SK-N-SH (cell line): ENCODE data around the gene OTOS. TPM values are rescaled to one million over a fixed set of nuclear protein-coding genes. Genes with fewer than 3 reads are reported as not detected.

ENCODE experiments used
- CTCF ChIA-PET: fragments of 300-600, 350-600 bp; formaldehyde crosslinking; extraction: SDS; loops from one replicate; lab custom pipeline; 2021; lab: Yijun Ruan, JAX
- POLR2A ChIA-PET: fragments of 350-600 bp; sonication (Branson Sonifier 250); formaldehyde crosslinking; extraction: SDS; loops from one replicate; lab custom pipeline; 2020; ENCODE audit warnings: antibody characterized with exemption, inconsistent platforms; lab: Yijun Ruan, JAX
- DNase-seq: peaks from one replicate; pipeline ENCODE4 v3.0.0; 2012
- H2AFZ ChIP-seq: fragments of 200-600 bp; sonication (generic); 2 replicates; pipeline ENCODE4 v1.8.1; 2016; ENCODE audit warnings: antibody characterized with exemption, mild to moderate bottlenecking, low read depth
- H3F3A ChIP-seq: fragments of 200-600 bp; sonication (generic); replicated peaks from 2 replicates; pipeline ENCODE3; 2016; ENCODE audit warnings: antibody characterized with exemption, mild to moderate bottlenecking; ENCODE audit not compliant: insufficient read depth
- H3K27ac ChIP-seq, 2 experiments: fragments of 200-500 bp in 1 of 2; fragments of 200-600 bp in 1 of 2; sonication (Bioruptor generic) in 1 of 2; sonication (generic), shearing (Covaris generic) in 1 of 2; 2 replicates each; pipeline versions ENCODE4 v1.5.1 to v1.6.1; 2014 to 2016; ENCODE audit warnings: low read depth in 2 of 2, inconsistent platforms in 1 of 2, low read length in 1 of 2, mild to moderate bottlenecking in 1 of 2, mixed read lengths in 1 of 2
- H3K27me3 ChIP-seq: fragments of 200-600 bp; sonication (generic), shearing (Covaris generic); 2 replicates; pipeline ENCODE4 v1.6.1; 2016; ENCODE audit warnings: mixed run types; ENCODE audit not compliant: insufficient read depth
- H3K36me3 ChIP-seq, 2 experiments: fragments of 200-500 bp in 1 of 2; fragments of 200-600 bp in 1 of 2; sonication (Bioruptor generic) in 1 of 2; sonication (generic) in 1 of 2; replicated peaks in 1 of 2; 2 replicates each; pipeline versions ENCODE3 to v1.5.1; 2014 to 2016; ENCODE audit warnings: low read length in 1 of 2, mild to moderate bottlenecking in 1 of 2; ENCODE audit not compliant: insufficient read depth in 2 of 2, control insufficient read depth in 1 of 2
- H3K4me1 ChIP-seq, 2 experiments: fragments of 200-500 bp in 1 of 2; fragments of 200-600 bp in 1 of 2; sonication (Bioruptor generic) in 1 of 2; sonication (generic), shearing (Covaris generic) in 1 of 2; 2 replicates each; pipeline versions ENCODE4 v1.5.1 to v1.6.1; 2014 to 2016; ENCODE audit warnings: low read depth in 1 of 2, low read length in 1 of 2, mixed run types in 1 of 2; ENCODE audit not compliant: insufficient read depth in 2 of 2, control insufficient read depth in 1 of 2
- H3K4me2 ChIP-seq: fragments of 200-600 bp; sonication (generic), shearing (Covaris generic); 2 replicates; pipeline ENCODE4 v1.6.1; 2017; ENCODE audit warnings: mixed run types
- H3K4me3 ChIP-seq, 2 experiments: fragments of 200-500 bp in 1 of 2; fragments of 200-600 bp in 1 of 2; sonication (Bioruptor generic) in 1 of 2; sonication (generic), shearing (Covaris generic) in 1 of 2; 2 replicates each; pipeline versions ENCODE4 v1.5.1 to v1.8.1; 2014 to 2016; ENCODE audit warnings: low read depth in 2 of 2, inconsistent platforms in 1 of 2, low read length in 1 of 2, mild to moderate bottlenecking in 1 of 2, mixed read lengths in 1 of 2, moderate library complexity in 1 of 2
- H3K79me2 ChIP-seq: fragments of 200-600 bp; sonication (generic); 2 replicates; pipeline ENCODE4 v1.8.1; 2017; ENCODE audit warnings: mild to moderate bottlenecking; ENCODE audit not compliant: insufficient read depth
- H3K9ac ChIP-seq: fragments of 200-600 bp; sonication (generic); 2 replicates; pipeline ENCODE4 v1.6.1; 2017; ENCODE audit warnings: mixed run types
- H3K9me2 ChIP-seq: fragments of 200-600 bp; sonication (generic); 2 replicates; pipeline ENCODE4 v1.6.1; 2017; ENCODE audit warnings: mixed run types
- H3K9me3 ChIP-seq: fragments of 200-600 bp; sonication (generic); 2 replicates; pipeline ENCODE4 v1.6.1; 2017; ENCODE audit warnings: mixed run types, mild to moderate bottlenecking, moderate library complexity
- H4K20me1 ChIP-seq: fragments of 200-600 bp; sonication (generic); 2 replicates; pipeline ENCODE4 v1.6.1; 2017; ENCODE audit warnings: mild to moderate bottlenecking, mixed run types; ENCODE audit not compliant: insufficient read depth
- EP300 ChIP-seq, 2 experiments: IDR thresholded peaks; 2 replicates each; pipeline versions ENCODE4 v1.4.0 to v1.6.1; 2012; ENCODE audit warnings: borderline replicate concordance in 1 of 2, low read depth in 1 of 2, low read length in 1 of 2
- GABPA ChIP-seq: IDR thresholded peaks from 2 replicates; pipeline ENCODE4 v1.4.0; 2012; ENCODE audit warnings: low read depth, mild to moderate bottlenecking
- POLR2AphosphoS5 ChIP-seq: IDR thresholded peaks from 2 replicates; pipeline ENCODE4 v1.6.1; 2012; ENCODE audit warnings: low read depth, low read length
- RAD21 ChIP-seq: IDR thresholded peaks from 2 replicates; pipeline ENCODE4 v1.6.1; 2012; ENCODE audit warnings: mild to moderate bottlenecking, low read length
- SMC3 ChIP-seq: IDR thresholded peaks from 2 replicates; pipeline ENCODE4 v1.6.1; 2012; ENCODE audit warnings: low read depth, low read length, improper control_type of control experiment
- TCF12 ChIP-seq: IDR thresholded peaks from 2 replicates; pipeline ENCODE4 v1.4.0; 2012
- YY1 ChIP-seq: IDR thresholded peaks from 2 replicates; pipeline ENCODE4 v1.4.0; 2012; ENCODE audit warnings: low read depth, mild to moderate bottlenecking
- whole genome bisulfite sequencing: methylation state at CpG from one replicate; pipeline ENCODE4 v1.1.6; 2017; ENCODE audit warnings: low lambda C conversion rate; 5-methylcytosine and 5-hydroxymethylcytosine counted together
- polyA plus RNA-seq, 3 experiments: library from polyadenylated mRNA; depleted of rRNA; stranded (reverse); fragments of >200 nt; gene quantifications; 2 replicates each; pipeline ENCODE4 v1.2.3, GENCODE V29; 2012
- TF ChIP-seq, protein P1 (sequence below): fragments of 150-350 bp; IDR thresholded peaks from 2 replicates; pipeline ENCODE4 v1.6.1; 2017; ENCODE audit warnings: antibody characterized with exemption, low read length, low read depth, borderline replicate concordance
- TF ChIP-seq, protein P2 (sequence below): IDR thresholded peaks from 2 replicates; pipeline ENCODE4 v1.4.0; 2012; ENCODE audit warnings: low read depth, borderline replicate concordance
- TF ChIP-seq, protein P3 (sequence below): IDR thresholded peaks from 2 replicates; pipeline ENCODE4 v1.6.1; 2012; ENCODE audit warnings: mild to moderate bottlenecking, low read depth, low read length, moderate library complexity

OTOS gene
- polyA plus RNA-seq, 1 of the 3 experiments (the other 2 are of a cell fraction): not detected

DNA sequence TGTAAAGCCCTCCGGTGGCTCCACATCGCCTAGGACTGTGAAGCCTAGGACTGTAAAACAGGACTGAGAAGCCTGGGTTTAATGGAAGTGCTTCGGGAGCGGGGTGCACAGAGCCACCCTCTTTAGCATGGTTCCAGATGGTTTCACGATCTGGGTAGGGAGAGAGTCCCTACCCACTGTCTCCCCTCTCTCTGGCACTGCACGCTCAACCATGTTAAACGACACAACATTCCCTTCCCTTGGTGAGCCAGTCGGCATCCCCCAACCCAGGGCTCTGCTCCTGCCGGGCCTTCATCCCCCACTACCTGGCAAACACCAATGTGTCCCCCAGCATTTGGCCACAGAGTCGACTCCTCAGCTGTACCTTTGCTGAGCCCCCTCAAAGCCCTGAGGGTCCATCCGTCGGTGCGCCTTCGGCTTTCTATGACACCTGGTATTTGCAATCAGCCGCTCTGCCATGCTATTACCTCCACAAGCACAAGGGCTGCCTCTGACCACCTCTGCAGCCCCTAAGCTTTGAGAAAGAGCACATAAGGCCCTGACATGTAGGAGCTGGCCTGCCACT lies 5.4 kb downstream of the OTOS start:
- peaks cover 11 to 18% of the 10 kb centered on the region in 2 experiments; a peak in 2 of 4 replicates for H3K4me1 ChIP-seq
- H3K36me3 ChIP-seq: peaks cover 10 to 40% of the 10 kb centered on the region in 2 experiments
- peak overlapping the region; percentile 89 for H3K9ac ChIP-seq
- no peak overlapping the region for H3K27ac ChIP-seq
- H3K79me2 ChIP-seq: peaks cover 40% of the 10 kb centered on the region
- H3K4me2 ChIP-seq: peak overlapping the region; percentile 97
- H3K9me2 ChIP-seq: no peaks in the 10 kb centered on the region
- H2AFZ ChIP-seq: no peak overlapping the region; the same call in 1 of the 2 replicates
- H3F3A ChIP-seq: no peaks in the 10 kb centered on the region
- WGBS: 55% methylated on average over 8 of the region's 15 CpGs
- CTCF ChIA-PET: interaction anchor here (3.9 kb wide), 1 partner anchor 74 kb away, joined by 20 read pairs; no protein-coding TSS in a partner anchor
- TF ChIP-seq POLR2AphosphoS5: no peak
- TF ChIP-seq GABPA: no peak
- TF ChIP-seq, protein P1, sequence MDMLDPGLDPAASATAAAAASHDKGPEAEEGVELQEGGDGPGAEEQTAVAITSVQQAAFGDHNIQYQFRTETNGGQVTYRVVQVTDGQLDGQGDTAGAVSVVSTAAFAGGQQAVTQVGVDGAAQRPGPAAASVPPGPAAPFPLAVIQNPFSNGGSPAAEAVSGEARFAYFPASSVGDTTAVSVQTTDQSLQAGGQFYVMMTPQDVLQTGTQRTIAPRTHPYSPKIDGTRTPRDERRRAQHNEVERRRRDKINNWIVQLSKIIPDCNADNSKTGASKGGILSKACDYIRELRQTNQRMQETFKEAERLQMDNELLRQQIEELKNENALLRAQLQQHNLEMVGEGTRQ: no peak
- TF ChIP-seq EP300 (IDR thresholded peaks at IDR 0.05; ENCODE audit: borderline replicate concordance in 1 of 2, low read depth in 1 of 2, low read length in 1 of 2): no peak
- POLR2A ChIA-PET: interaction anchor here (1.0 kb wide), 1 partner anchor 1115 kb away, joined by 3 read pairs; no protein-coding TSS in a partner anchor
- peaks cover 12% of the 10 kb centered on the region for H4K20me1 ChIP-seq
- no peak for DNase-seq
- H3K4me3 ChIP-seq: peak overlapping the region; percentile 81 to 99
- H3K9me3 ChIP-seq: no peaks in the 10 kb centered on the region
- no peaks in the 10 kb centered on the region for H3K27me3 ChIP-seq

DNA sequence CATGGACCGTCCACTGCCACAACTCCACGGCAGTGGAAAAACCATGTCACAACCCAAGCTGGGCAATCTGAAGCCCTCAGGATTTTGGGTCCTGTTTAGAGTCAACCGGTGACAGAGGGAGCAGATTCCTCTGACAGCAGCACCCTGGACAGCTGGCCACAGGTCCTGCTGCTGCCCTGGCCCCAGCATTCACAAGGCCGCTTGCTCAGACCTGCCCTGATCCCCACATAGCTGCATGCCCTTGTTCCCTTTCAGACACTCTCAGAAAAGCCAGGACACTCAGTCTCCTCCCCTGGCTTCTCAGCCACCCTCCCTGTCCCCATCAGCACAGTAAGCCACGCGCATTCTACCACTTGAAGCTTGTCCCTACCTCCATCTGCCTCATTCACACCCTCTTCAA lies 6.0 kb downstream of the OTOS start:
- Histone ChIP-seq H3K27ac (no peak overlapping the region), H3K36me3 (peaks cover 10 to 45% of the 10 kb centered on the region in 2 experiments), H3K4me2 (peak overlapping the region; percentile 97), H4K20me1 (peaks cover 12% of the 10 kb centered on the region), H3K4me3 (peak overlapping the region; percentile 81 to 99; a peak in 2 of 4 replicates), H3K79me2 (peaks cover 40% of the 10 kb centered on the region), H3K9ac (peak overlapping the region; percentile 89; the same call in 1 of the 2 replicates), H3K9me2 (no peaks in the 10 kb centered on the region), H3K27me3 (no peaks in the 10 kb centered on the region), H3K9me3 (no peaks in the 10 kb centered on the region), H3F3A (no peaks in the 10 kb centered on the region), H3K4me1 (peaks cover 11 to 18% of the 10 kb centered on the region in 2 experiments; a peak in 2 of 4 replicates), H2AFZ (no peak overlapping the region)
- POLR2A ChIA-PET: interaction anchor here (1.0 kb wide), 1 partner anchor 1114 kb away, joined by 3 read pairs; no protein-coding TSS in a partner anchor
- no peak for TF ChIP-seq YY1
- TF ChIP-seq, protein P2, sequence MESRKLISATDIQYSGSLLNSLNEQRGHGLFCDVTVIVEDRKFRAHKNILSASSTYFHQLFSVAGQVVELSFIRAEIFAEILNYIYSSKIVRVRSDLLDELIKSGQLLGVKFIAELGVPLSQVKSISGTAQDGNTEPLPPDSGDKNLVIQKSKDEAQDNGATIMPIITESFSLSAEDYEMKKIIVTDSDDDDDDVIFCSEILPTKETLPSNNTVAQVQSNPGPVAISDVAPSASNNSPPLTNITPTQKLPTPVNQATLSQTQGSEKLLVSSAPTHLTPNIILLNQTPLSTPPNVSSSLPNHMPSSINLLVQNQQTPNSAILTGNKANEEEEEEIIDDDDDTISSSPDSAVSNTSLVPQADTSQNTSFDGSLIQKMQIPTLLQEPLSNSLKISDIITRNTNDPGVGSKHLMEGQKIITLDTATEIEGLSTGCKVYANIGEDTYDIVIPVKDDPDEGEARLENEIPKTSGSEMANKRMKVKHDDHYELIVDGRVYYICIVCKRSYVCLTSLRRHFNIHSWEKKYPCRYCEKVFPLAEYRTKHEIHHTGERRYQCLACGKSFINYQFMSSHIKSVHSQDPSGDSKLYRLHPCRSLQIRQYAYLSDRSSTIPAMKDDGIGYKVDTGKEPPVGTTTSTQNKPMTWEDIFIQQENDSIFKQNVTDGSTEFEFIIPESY: no peak
- TF ChIP-seq GABPA: no peak
- TF ChIP-seq TCF12: no peak
- TF ChIP-seq RAD21: no peak
- no peak for TF ChIP-seq SMC3
- TF ChIP-seq, protein P3, sequence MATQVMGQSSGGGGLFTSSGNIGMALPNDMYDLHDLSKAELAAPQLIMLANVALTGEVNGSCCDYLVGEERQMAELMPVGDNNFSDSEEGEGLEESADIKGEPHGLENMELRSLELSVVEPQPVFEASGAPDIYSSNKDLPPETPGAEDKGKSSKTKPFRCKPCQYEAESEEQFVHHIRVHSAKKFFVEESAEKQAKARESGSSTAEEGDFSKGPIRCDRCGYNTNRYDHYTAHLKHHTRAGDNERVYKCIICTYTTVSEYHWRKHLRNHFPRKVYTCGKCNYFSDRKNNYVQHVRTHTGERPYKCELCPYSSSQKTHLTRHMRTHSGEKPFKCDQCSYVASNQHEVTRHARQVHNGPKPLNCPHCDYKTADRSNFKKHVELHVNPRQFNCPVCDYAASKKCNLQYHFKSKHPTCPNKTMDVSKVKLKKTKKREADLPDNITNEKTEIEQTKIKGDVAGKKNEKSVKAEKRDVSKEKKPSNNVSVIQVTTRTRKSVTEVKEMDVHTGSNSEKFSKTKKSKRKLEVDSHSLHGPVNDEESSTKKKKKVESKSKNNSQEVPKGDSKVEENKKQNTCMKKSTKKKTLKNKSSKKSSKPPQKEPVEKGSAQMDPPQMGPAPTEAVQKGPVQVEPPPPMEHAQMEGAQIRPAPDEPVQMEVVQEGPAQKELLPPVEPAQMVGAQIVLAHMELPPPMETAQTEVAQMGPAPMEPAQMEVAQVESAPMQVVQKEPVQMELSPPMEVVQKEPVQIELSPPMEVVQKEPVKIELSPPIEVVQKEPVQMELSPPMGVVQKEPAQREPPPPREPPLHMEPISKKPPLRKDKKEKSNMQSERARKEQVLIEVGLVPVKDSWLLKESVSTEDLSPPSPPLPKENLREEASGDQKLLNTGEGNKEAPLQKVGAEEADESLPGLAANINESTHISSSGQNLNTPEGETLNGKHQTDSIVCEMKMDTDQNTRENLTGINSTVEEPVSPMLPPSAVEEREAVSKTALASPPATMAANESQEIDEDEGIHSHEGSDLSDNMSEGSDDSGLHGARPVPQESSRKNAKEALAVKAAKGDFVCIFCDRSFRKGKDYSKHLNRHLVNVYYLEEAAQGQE: no peak
- WGBS: 83% methylated on average over 5 of the region's 6 CpGs
- no peak for DNase-seq
- CTCF ChIA-PET: interaction anchor here (3.9 kb wide), 1 partner anchor 74 kb away, joined by 20 read pairs; no protein-coding TSS in a partner anchor
